H9 (cell line): ENCODE results near the gene NTRK2. TPM values are rescaled to one million over a fixed set of nuclear protein-coding genes. Genes with fewer than 3 reads are reported as not detected.

Experiments
- DNase-seq: peaks from one replicate; pipeline ENCODE4 v3.0.0-alpha.2; 2017
- H2AFZ ChIP-seq: one replicate; pipeline ENCODE4 v1.6.1; 2013; ENCODE audit warnings: mild to moderate bottlenecking, low read length, control low read depth, moderate library complexity
- H2AK5ac ChIP-seq: 2 replicates; pipeline ENCODE4 v1.6.1; 2013; ENCODE audit warnings: low read length, control low read depth, mixed read lengths; ENCODE audit not compliant: insufficient read length
- H2BK120ac ChIP-seq: one replicate; pipeline ENCODE4 v1.6.1; 2013; ENCODE audit warnings: low read depth, mild to moderate bottlenecking, low read length, control low read depth, inconsistent platforms; ENCODE audit not compliant: poor library complexity, severe bottlenecking
- H2BK12ac ChIP-seq: 2 replicates; pipeline ENCODE4 v1.6.1; 2013; ENCODE audit warnings: low read length, control low read depth, mixed read lengths, low read depth; ENCODE audit not compliant: insufficient read length
- H2BK15ac ChIP-seq: 2 replicates; pipeline ENCODE4 v1.6.1; 2013; ENCODE audit warnings: low read depth, low read length, control low read depth
- H2BK20ac ChIP-seq: one replicate; pipeline ENCODE4 v1.6.1; 2013; ENCODE audit warnings: low read depth, mild to moderate bottlenecking, low read length, control low read depth, inconsistent platforms; ENCODE audit not compliant: poor library complexity, severe bottlenecking
- H2BK5ac ChIP-seq: 2 replicates; pipeline ENCODE4 v1.6.1; 2013; ENCODE audit warnings: low read length, control low read depth, mixed read lengths; ENCODE audit not compliant: insufficient read length
- H3K14ac ChIP-seq: 2 replicates; pipeline ENCODE4 v1.6.1; 2013; ENCODE audit warnings: low read length, control low read depth; ENCODE audit not compliant: insufficient read depth
- H3K18ac ChIP-seq: 2 replicates; pipeline ENCODE4 v1.6.1; 2013; ENCODE audit warnings: low read depth, mild to moderate bottlenecking, mixed read lengths, low read length, control low read depth; ENCODE audit not compliant: insufficient read length
- H3K23ac ChIP-seq: 2 replicates; pipeline ENCODE4 v1.6.1; 2013; ENCODE audit warnings: low read length, control low read depth, mixed read lengths, low read depth; ENCODE audit not compliant: insufficient read length
- H3K23me2 ChIP-seq: 2 replicates; pipeline ENCODE4 v1.6.1; 2013; ENCODE audit warnings: low read depth, mild to moderate bottlenecking, mixed read lengths, low read length, control low read depth; ENCODE audit not compliant: insufficient read length, poor library complexity, severe bottlenecking
- H3K27ac ChIP-seq: 2 replicates; pipeline ENCODE4 v1.5.1; 2013; ENCODE audit warnings: low read length, control low read depth, mixed read lengths, low read depth; ENCODE audit not compliant: insufficient read length
- H3K27me3 ChIP-seq: 2 replicates; pipeline ENCODE4 v1.6.1; 2013; ENCODE audit warnings: low read length, control low read depth, inconsistent platforms; ENCODE audit not compliant: insufficient read depth
- H3K4ac ChIP-seq: 2 replicates; pipeline ENCODE4 v1.6.1; 2013; ENCODE audit warnings: low read depth, mild to moderate bottlenecking, control low read depth, inconsistent platforms, low read length, moderate library complexity
- H3K4me1 ChIP-seq: 2 replicates; pipeline ENCODE4 v1.6.1; 2013; ENCODE audit warnings: low read length, control low read depth, inconsistent platforms; ENCODE audit not compliant: insufficient read depth
- H3K4me2 ChIP-seq: 2 replicates; pipeline ENCODE4 v1.6.1; 2013; ENCODE audit warnings: low read length, control low read depth, mixed read lengths; ENCODE audit not compliant: insufficient read length, insufficient read depth
- H3K56ac ChIP-seq: 2 replicates; pipeline ENCODE4 v1.6.1; 2013; ENCODE audit warnings: low read depth, mild to moderate bottlenecking, mixed read lengths, low read length, control low read depth; ENCODE audit not compliant: insufficient read length
- H3K79me1 ChIP-seq: 2 replicates; pipeline ENCODE4 v1.6.1; 2013; ENCODE audit warnings: low read depth, mild to moderate bottlenecking, moderate library complexity, low read length, control low read depth, inconsistent platforms; ENCODE audit not compliant: insufficient read depth, poor library complexity, severe bottlenecking
- H3K79me2 ChIP-seq: 2 replicates; pipeline ENCODE4 v1.6.1; 2013; ENCODE audit warnings: low read length, control low read depth, inconsistent platforms; ENCODE audit not compliant: insufficient read depth
- H3K9ac ChIP-seq: 2 replicates; pipeline ENCODE4 v1.6.1; 2013; ENCODE audit warnings: low read length, control low read depth, mixed read lengths; ENCODE audit not compliant: insufficient read length; ENCODE audit errors: extremely low read depth
- H3K9me3 ChIP-seq: one replicate; pipeline ENCODE4 v1.6.1; 2013; ENCODE audit warnings: low read depth, low read length, inconsistent platforms; ENCODE audit not compliant: control insufficient read depth
- H3T11ph ChIP-seq: one replicate; pipeline ENCODE4 v1.6.1; 2013; ENCODE audit warnings: mild to moderate bottlenecking, low read length, control low read depth, inconsistent platforms
- H4K20me1 ChIP-seq: one replicate; pipeline ENCODE4 v1.6.1; 2013; ENCODE audit not compliant: control insufficient read depth, insufficient read length, insufficient read depth
- H4K5ac ChIP-seq: 2 replicates; pipeline ENCODE4 v1.6.1; 2013; ENCODE audit warnings: low read depth, mild to moderate bottlenecking, mixed read lengths, low read length, control low read depth; ENCODE audit not compliant: insufficient read length
- H4K8ac ChIP-seq: replicated peaks from 2 replicates; pipeline ENCODE4 v1.6.1; 2013; ENCODE audit warnings: low read length, control low read depth, mixed read lengths, low read depth; ENCODE audit not compliant: insufficient read length
- H4K91ac ChIP-seq: 2 replicates; pipeline ENCODE4 v1.6.1; 2013; ENCODE audit warnings: low read depth, mild to moderate bottlenecking, moderate library complexity, mixed read lengths, low read length, control low read depth; ENCODE audit not compliant: insufficient read length
- H3K27ac Mint-ChIP-seq, 3 experiments: 2 replicates in 2 of 3; 3 replicates in 1 of 3; pipeline ENCODE4 v1.8.0; 2020 to 2021; ENCODE audit warnings: mixed read lengths in 3 of 3, mild to moderate bottlenecking in 1 of 3, moderate library complexity in 1 of 3
- H3K27me3 Mint-ChIP-seq: 2 replicates; pipeline ENCODE4 v1.8.0; 2021; ENCODE audit warnings: low read depth, mild to moderate bottlenecking, moderate library complexity, mixed read lengths
- H3K36me3 Mint-ChIP-seq, 3 experiments: 2 replicates in 2 of 3; 3 replicates in 1 of 3; pipeline ENCODE4 v1.8.0; 2020 to 2021; ENCODE audit warnings: low read depth in 3 of 3, mixed read lengths in 3 of 3; ENCODE audit not compliant: insufficient read depth in 1 of 3
- H3K4me1 Mint-ChIP-seq, 2 experiments: 2 replicates each; pipeline ENCODE4 v1.8.0; 2020; ENCODE audit warnings: mixed read lengths in 2 of 2
- H3K4me3 Mint-ChIP-seq, 2 experiments: 2 replicates in 1 of 2; 3 replicates in 1 of 2; pipeline ENCODE4 v1.8.0; 2020 to 2021; ENCODE audit warnings: mild to moderate bottlenecking in 2 of 2, mixed read lengths in 2 of 2, moderate library complexity in 1 of 2
- H3K9me3 Mint-ChIP-seq, 2 experiments: 2 replicates in 1 of 2; 3 replicates in 1 of 2; pipeline ENCODE4 v1.8.0; 2020; ENCODE audit warnings: mild to moderate bottlenecking in 2 of 2, mixed read lengths in 2 of 2, moderate library complexity in 1 of 2
- WGBS: extraction: QIAGEN DNeasy Blood & Tissue Kit; methylation state at CpG from one replicate; pipeline ENCODE4 v1.1.7; 2013; ENCODE audit warnings: missing lambda C conversion rate, low lambda C conversion rate, mixed read lengths; ENCODE audit not compliant: insufficient read length; ENCODE audit errors: extremely low coverage; 5-methylcytosine and 5-hydroxymethylcytosine counted together
- total RNA-seq: library from RNA; stranded (reverse); gene quantifications from 2 replicates; pipeline ENCODE4 v1.2.1, GENCODE V29; 2021
- TF ChIP-seq, protein P1 (sequence below): fragments of 200-600 bp; sonication (generic); conservative IDR thresholded peaks from 3 replicates; pipeline ENCODE4 v1.8.0; 2021; ENCODE audit warnings: antibody characterized with exemption, mild to moderate bottlenecking

Gene NTRK2
- total RNA-seq, 1 experiment from 2014 or later, result 0.02 TPM

- Mint-ChIP-seq H3K27ac (0 out of 7 replicates have a peak overlapping the region, but pooled peaks of 1 of the 3 experiments have one; percentile 23), H3K4me1 (peaks cover 8 to 13% of the 10 kb centered on the region in 2 experiments), H3K36me3 (no peaks in the 10 kb centered on the region), H3K4me3 (no peak overlapping the region), H3K27me3 (no peaks in the 10 kb centered on the region), H3K9me3 (no peaks in the 10 kb centered on the region)
- H3K23ac ChIP-seq, result no peak overlapping the region
- H3K4me2 ChIP-seq, result no peak overlapping the region
- H2BK120ac ChIP-seq, result no peak overlapping the region
- H4K5ac ChIP-seq, result no peak overlapping the region
- H2BK20ac ChIP-seq, result no peak overlapping the region
- H3K79me1 ChIP-seq, result no peaks in the 10 kb centered on the region
- H2AFZ ChIP-seq, result no peak overlapping the region
- no peak overlapping the region for H4K8ac ChIP-seq
- H3K9ac ChIP-seq, result no peak overlapping the region
- no CpG with 5 or more reads among the region's 2 CpGs for WGBS
- H3K9me3 ChIP-seq, result no peaks in the 10 kb centered on the region
- H2BK5ac ChIP-seq, result no peak overlapping the region
- no peaks in the 10 kb centered on the region for H3K4me1 ChIP-seq
- H3K18ac ChIP-seq, result no peak overlapping the region
- H3K23me2 ChIP-seq, result no peaks in the 10 kb centered on the region
- H3K4ac ChIP-seq, result no peak overlapping the region
- H4K20me1 ChIP-seq, result no peaks in the 10 kb centered on the region
- H2BK12ac ChIP-seq, result no peak overlapping the region
- no peak overlapping the region for H2BK15ac ChIP-seq
- H3K79me2 ChIP-seq, result no peaks in the 10 kb centered on the region
- no peak overlapping the region for H3K14ac ChIP-seq
- TF ChIP-seq, protein P1, sequence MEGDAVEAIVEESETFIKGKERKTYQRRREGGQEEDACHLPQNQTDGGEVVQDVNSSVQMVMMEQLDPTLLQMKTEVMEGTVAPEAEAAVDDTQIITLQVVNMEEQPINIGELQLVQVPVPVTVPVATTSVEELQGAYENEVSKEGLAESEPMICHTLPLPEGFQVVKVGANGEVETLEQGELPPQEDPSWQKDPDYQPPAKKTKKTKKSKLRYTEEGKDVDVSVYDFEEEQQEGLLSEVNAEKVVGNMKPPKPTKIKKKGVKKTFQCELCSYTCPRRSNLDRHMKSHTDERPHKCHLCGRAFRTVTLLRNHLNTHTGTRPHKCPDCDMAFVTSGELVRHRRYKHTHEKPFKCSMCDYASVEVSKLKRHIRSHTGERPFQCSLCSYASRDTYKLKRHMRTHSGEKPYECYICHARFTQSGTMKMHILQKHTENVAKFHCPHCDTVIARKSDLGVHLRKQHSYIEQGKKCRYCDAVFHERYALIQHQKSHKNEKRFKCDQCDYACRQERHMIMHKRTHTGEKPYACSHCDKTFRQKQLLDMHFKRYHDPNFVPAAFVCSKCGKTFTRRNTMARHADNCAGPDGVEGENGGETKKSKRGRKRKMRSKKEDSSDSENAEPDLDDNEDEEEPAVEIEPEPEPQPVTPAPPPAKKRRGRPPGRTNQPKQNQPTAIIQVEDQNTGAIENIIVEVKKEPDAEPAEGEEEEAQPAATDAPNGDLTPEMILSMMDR, result no peak
- DNase-seq, result no peak
- no peaks in the 10 kb centered on the region for H3K27me3 ChIP-seq
- no peak overlapping the region for H2AK5ac ChIP-seq
- no peak overlapping the region for H4K91ac ChIP-seq
- no peak overlapping the region for H3K56ac ChIP-seq
- no peak overlapping the region for H3T11ph ChIP-seq
- no peak overlapping the region for H3K27ac ChIP-seq
Measured at GRCh38 chr9:84874596-84874995, 205.1 kb downstream of the NTRK2 start.
